Measurements from ENCODE around the gene MBD3.

Gene MBD3

GRCh38 chr19:1626417-1627010, 33.8 kb upstream of the MBD3 start:
- DNase-seq (ENCODE audit: low spot score) = no peak
- Mint-ChIP-seq H3K27ac (no peak overlapping the region), H3K4me3 (no peak overlapping the region), H3K9me3 (no peaks in the 10 kb centered on the region), H3K4me1 (ENCODE audit: low read depth) (no peaks in the 10 kb centered on the region), H3K27me3 (ENCODE audit: low read depth) (no peaks in the 10 kb centered on the region), H3K36me3 (ENCODE audit: low read depth) (peaks cover 9% of the 10 kb centered on the region)

GRCh38 chr19:1624458-1624857, 31.8 kb upstream of the MBD3 start:
- Mint-ChIP-seq H3K36me3 (ENCODE audit: low read depth) (peaks cover 9% of the 10 kb centered on the region), H3K4me3 (no peak overlapping the region), H3K9me3 (no peaks in the 10 kb centered on the region), H3K27ac (no peak overlapping the region), H3K4me1 (ENCODE audit: low read depth) (no peaks in the 10 kb centered on the region), H3K27me3 (ENCODE audit: low read depth) (no peaks in the 10 kb centered on the region)
- DNase-seq (ENCODE audit: low spot score) = peak; percentile 29

- H3K27me3 Mint-ChIP-seq (ENCODE audit: low read depth) = no peaks in the 10 kb centered on the region
- DNase-seq (ENCODE audit: low spot score) = no peak
- no peaks in the 10 kb centered on the region for H3K9me3 Mint-ChIP-seq
- no peak overlapping the region for H3K27ac Mint-ChIP-seq
- H3K4me1 Mint-ChIP-seq (ENCODE audit: low read depth) = peaks cover 3% of the 10 kb centered on the region
- peaks cover 13% of the 10 kb centered on the region for H3K36me3 Mint-ChIP-seq (ENCODE audit: low read depth)
- H3K4me3 Mint-ChIP-seq = no peak overlapping the region
Observed at GRCh38 chr19:1622541-1622940, 29.9 kb upstream of the MBD3 start.

- Mint-ChIP-seq H3K4me1 (ENCODE audit: low read depth) (peaks cover 3% of the 10 kb centered on the region), H3K27me3 (ENCODE audit: low read depth) (no peaks in the 10 kb centered on the region), H3K4me3 (no peak overlapping the region), H3K9me3 (no peaks in the 10 kb centered on the region), H3K27ac (no peak overlapping the region), H3K36me3 (ENCODE audit: low read depth) (peaks cover 13% of the 10 kb centered on the region)
- DNase-seq (ENCODE audit: low spot score) = no peak
Observed at GRCh38 chr19:1622007-1622406, 29.3 kb upstream of the MBD3 start.

GRCh38 chr19:1621574-1621973, 28.9 kb upstream of the MBD3 start:
- Mint-ChIP-seq H3K4me1 (ENCODE audit: low read depth) (peaks cover 6% of the 10 kb centered on the region), H3K9me3 (no peaks in the 10 kb centered on the region), H3K27ac (no peak overlapping the region), H3K4me3 (no peak overlapping the region), H3K36me3 (ENCODE audit: low read depth) (peaks cover 16% of the 10 kb centered on the region), H3K27me3 (ENCODE audit: low read depth) (no peaks in the 10 kb centered on the region)
- no peak for DNase-seq (ENCODE audit: low spot score)

GRCh38 chr19:1621021-1621420, 28.4 kb upstream of the MBD3 start:
- no peak overlapping the region for H3K27ac Mint-ChIP-seq
- peaks cover 6% of the 10 kb centered on the region for H3K4me1 Mint-ChIP-seq (ENCODE audit: low read depth)
- no peaks in the 10 kb centered on the region for H3K27me3 Mint-ChIP-seq (ENCODE audit: low read depth)
- no peak overlapping the region for H3K4me3 Mint-ChIP-seq
- no peaks in the 10 kb centered on the region for H3K9me3 Mint-ChIP-seq
- H3K36me3 Mint-ChIP-seq (ENCODE audit: low read depth) = peaks cover 16% of the 10 kb centered on the region
- no peak for DNase-seq (ENCODE audit: low spot score)

GRCh38 chr19:1620502-1620901, 27.8 kb upstream of the MBD3 start:
- no peaks in the 10 kb centered on the region for H3K27me3 Mint-ChIP-seq (ENCODE audit: low read depth)
- H3K36me3 Mint-ChIP-seq (ENCODE audit: low read depth) = peaks cover 18% of the 10 kb centered on the region
- peaks cover 6% of the 10 kb centered on the region for H3K4me1 Mint-ChIP-seq (ENCODE audit: low read depth)
- no peak for DNase-seq (ENCODE audit: low spot score)
- H3K9me3 Mint-ChIP-seq = no peaks in the 10 kb centered on the region
- H3K27ac Mint-ChIP-seq = no peak overlapping the region
- no peak overlapping the region for H3K4me3 Mint-ChIP-seq

- Mint-ChIP-seq H3K4me1 (ENCODE audit: low read depth) (peaks cover 6% of the 10 kb centered on the region), H3K4me3 (no peak overlapping the region), H3K9me3 (no peaks in the 10 kb centered on the region), H3K27me3 (ENCODE audit: low read depth) (no peaks in the 10 kb centered on the region), H3K27ac (no peak overlapping the region), H3K36me3 (ENCODE audit: low read depth) (peaks cover 22% of the 10 kb centered on the region)
- DNase-seq (ENCODE audit: low spot score) = no peak
Observed at GRCh38 chr19:1619703-1620102, 27.0 kb upstream of the MBD3 start.

- Mint-ChIP-seq H3K36me3 (ENCODE audit: low read depth) (peaks cover 26% of the 10 kb centered on the region), H3K9me3 (no peaks in the 10 kb centered on the region), H3K27ac (no peak overlapping the region)
Observed at GRCh38 chr19:1619094-1619439, 26.4 kb upstream of the MBD3 start.

GRCh38 chr19:1618157-1619093, 25.8 kb upstream of the MBD3 start:
- Mint-ChIP-seq H3K4me3 (no peak overlapping the region), H3K4me1 (ENCODE audit: low read depth) (peaks cover 6% of the 10 kb centered on the region), H3K9me3 (no peaks in the 10 kb centered on the region), H3K36me3 (ENCODE audit: low read depth) (peaks cover 26% of the 10 kb centered on the region), H3K27ac (peak overlapping the region; percentile 52), H3K27me3 (ENCODE audit: low read depth) (no peaks in the 10 kb centered on the region)
- no peak for DNase-seq (ENCODE audit: low spot score)

More at GRCh38 chr19:1619094-1619439, 26.4 kb upstream of the MBD3 start:
- H3K27me3 Mint-ChIP-seq (ENCODE audit: low read depth) = no peaks in the 10 kb centered on the region
- DNase-seq (ENCODE audit: low spot score) = no peak
- H3K4me1 Mint-ChIP-seq (ENCODE audit: low read depth) = peaks cover 6% of the 10 kb centered on the region
- H3K4me3 Mint-ChIP-seq = no peak overlapping the region

GRCh38 chr19:1616875-1617274, 24.2 kb upstream of the MBD3 start:
- H3K9me3 Mint-ChIP-seq = no peaks in the 10 kb centered on the region
- H3K4me1 Mint-ChIP-seq (ENCODE audit: low read depth) = peaks cover 6% of the 10 kb centered on the region
- H3K36me3 Mint-ChIP-seq (ENCODE audit: low read depth) = peaks cover 29% of the 10 kb centered on the region
- H3K4me3 Mint-ChIP-seq = no peak overlapping the region
- peak overlapping the region; percentile 3 for H3K27ac Mint-ChIP-seq
- H3K27me3 Mint-ChIP-seq (ENCODE audit: low read depth) = no peaks in the 10 kb centered on the region
- DNase-seq (ENCODE audit: low spot score) = no peak

GRCh38 chr19:1616396-1616795, 23.7 kb upstream of the MBD3 start:
- no peaks in the 10 kb centered on the region for H3K9me3 Mint-ChIP-seq
- H3K27me3 Mint-ChIP-seq (ENCODE audit: low read depth) = no peaks in the 10 kb centered on the region
- DNase-seq (ENCODE audit: low spot score) = no peak
- no peak overlapping the region for H3K4me3 Mint-ChIP-seq
- H3K27ac Mint-ChIP-seq = peak overlapping the region; percentile 3
- H3K4me1 Mint-ChIP-seq (ENCODE audit: low read depth) = peaks cover 6% of the 10 kb centered on the region
- H3K36me3 Mint-ChIP-seq (ENCODE audit: low read depth) = peaks cover 29% of the 10 kb centered on the region

- peaks cover 32% of the 10 kb centered on the region for H3K36me3 Mint-ChIP-seq (ENCODE audit: low read depth)
- no peak for DNase-seq (ENCODE audit: low spot score)
- H3K9me3 Mint-ChIP-seq = no peaks in the 10 kb centered on the region
Observed at GRCh38 chr19:1615156-1615765, 22.6 kb upstream of the MBD3 start.

GRCh38 chr19:1613808-1614570, 21.3 kb upstream of the MBD3 start:
- Mint-ChIP-seq H3K36me3 (ENCODE audit: low read depth) (peaks cover 32% of the 10 kb centered on the region), H3K4me1 (ENCODE audit: low read depth) (peaks cover 10% of the 10 kb centered on the region), H3K27me3 (ENCODE audit: low read depth) (no peaks in the 10 kb centered on the region)

More at GRCh38 chr19:1615156-1615765, 22.6 kb upstream of the MBD3 start:
- H3K4me1 Mint-ChIP-seq (ENCODE audit: low read depth) = peaks cover 6% of the 10 kb centered on the region
- no peaks in the 10 kb centered on the region for H3K27me3 Mint-ChIP-seq (ENCODE audit: low read depth)
- H3K27ac Mint-ChIP-seq = no peak overlapping the region
- no peak overlapping the region for H3K4me3 Mint-ChIP-seq

More at GRCh38 chr19:1613808-1614570, 21.3 kb upstream of the MBD3 start:
- Mint-ChIP-seq H3K27ac (no peak overlapping the region), H3K4me3 (no peak overlapping the region), H3K9me3 (no peaks in the 10 kb centered on the region)
- no peak for DNase-seq (ENCODE audit: low spot score)

All from T-helper 2 cell treated with Interferon-gamma antibody and Interleukin-4, amounts not matched to agents 5 μg/mL and 100 μg/mL, for 36 hours (primary cell).